Lung (tissue), 12 donors: ENCODE results near the gene RIMS4. TPM values are rescaled to one million over a fixed set of nuclear protein-coding genes. Genes with fewer than 3 reads are reported as not detected.

Experiments
- ATAC-seq: fragments of 200-7000 bp; cut with Tn5 transposase; one replicate; pipeline ENCODE4 v1.9.1; 2020; ENCODE audit warnings: moderate number of reproducible peaks; ENCODE audit not compliant: insufficient read depth, low FRiP score
- DNase-seq, 3 donors: peaks; one replicate each; pipeline ENCODE4 v3.0.0-alpha.2; 2013 to 2017
- H3K27ac ChIP-seq, 2 donors: one replicate each; pipeline ENCODE4 v1.5.1; 2013; ENCODE audit warnings: mild to moderate bottlenecking in 2 of 2, moderate library complexity in 2 of 2, control low read depth in 1 of 2, inconsistent platforms in 1 of 2, low read depth in 1 of 2, low read length in 1 of 2
- H3K27me3 ChIP-seq, 3 donors: one replicate each; pipeline ENCODE4 v1.5.1; 2013; ENCODE audit warnings: low read length in 2 of 3; ENCODE audit not compliant: control insufficient read depth in 3 of 3, insufficient read depth in 3 of 3
- H3K36me3 ChIP-seq, 4 donors: one replicate each; pipeline ENCODE4 v1.5.1; 2013; ENCODE audit warnings: low read length in 4 of 4, mild to moderate bottlenecking in 1 of 4, moderate library complexity in 1 of 4; ENCODE audit not compliant: control insufficient read depth in 4 of 4, insufficient read depth in 4 of 4
- H3K4me1 ChIP-seq, 5 donors: one replicate each; pipeline ENCODE4 v1.5.1; 2013; ENCODE audit warnings: low read length in 5 of 5, mild to moderate bottlenecking in 2 of 5, moderate library complexity in 1 of 5; ENCODE audit not compliant: control insufficient read depth in 5 of 5, insufficient read depth in 5 of 5
- H3K4me3 ChIP-seq: one replicate; pipeline ENCODE4 v1.5.1; 2013; ENCODE audit warnings: mild to moderate bottlenecking, control low read depth, moderate library complexity
- H3K9ac ChIP-seq, 2 donors: one replicate each; pipeline ENCODE4 v1.5.1; 2013; ENCODE audit warnings: low read length in 2 of 2, control low read depth in 1 of 2; ENCODE audit not compliant: insufficient read depth in 1 of 2
- H3K9me3 ChIP-seq, 4 donors: one replicate each; pipeline ENCODE4 v1.5.1; 2013; ENCODE audit warnings: low read length in 3 of 4, mild to moderate bottlenecking in 1 of 4, moderate library complexity in 1 of 4; ENCODE audit not compliant: control insufficient read depth in 4 of 4, insufficient read depth in 3 of 4
- CTCF ChIP-seq: IDR thresholded peaks from 2 replicates; pipeline ENCODE4 v1.5.1; 2012; ENCODE audit warnings: mild to moderate bottlenecking; ENCODE audit errors: control extremely low read depth, extremely low read depth
- WGBS, 2 donors: extraction: QIAGEN DNeasy Blood & Tissue Kit; methylation state at CpG; one replicate each; pipeline ENCODE4 v1.1.7; 2013; 5-methylcytosine and 5-hydroxymethylcytosine counted together
- polyA plus RNA-seq, 2 donors: library from polyadenylated mRNA; stranded (reverse); fragments of 200-250 nt; gene quantifications; one replicate each; pipeline ENCODE4 v1.2.1, GENCODE V29; 2013
- total RNA-seq, 2 donors: library from RNA; depleted of rRNA in 1 of 2; stranded (reverse); fragments of >200 nt in 1 of 2; gene quantifications; one replicate each; pipeline ENCODE4 v1.2.1, GENCODE V29; 2014 to 2021
- donor health status: control.
- donor health status: control.
- donor health status: Bipolar disorder and iron deficiency.
- donor health status: healthy.
- donor health status: DM: yes; HTN: yes; CAD: no.

RIMS4 gene
- total and polyA plus RNA-seq, 4 donors, result 0.43 to 5.6 (median 1.6) TPM

- H3K27ac ChIP-seq, result no peak overlapping the region
- no peak for DNase-seq
- H3K9me3 ChIP-seq, result no peaks in the 10 kb centered on the region
- no peaks in the 10 kb centered on the region for H3K4me1 ChIP-seq
- no peak overlapping the region for H3K4me3 ChIP-seq
- no peak for ATAC-seq
- WGBS, 2 donors, result 62% methylated on average over 5 of the region's 5 CpGs
- no peak for TF ChIP-seq CTCF
- no peaks in the 10 kb centered on the region for H3K36me3 ChIP-seq
- peaks cover 0 to 5% (median 0%) of the 10 kb centered on the region in 3 donors for H3K27me3 ChIP-seq
- H3K9ac ChIP-seq, result no peak overlapping the region
Observed at GRCh38 chr20:44768854-44769480, 41.4 kb downstream of the RIMS4 start.

- Histone ChIP-seq H3K9ac (no peak overlapping the region), H3K36me3 (no peaks in the 10 kb centered on the region), H3K9me3 (no peaks in the 10 kb centered on the region), H3K4me1 (peaks cover 0 to 2% (median 0%) of the 10 kb centered on the region in 5 donors), H3K4me3 (no peak overlapping the region), H3K27me3 (peaks cover 0 to 5% (median 0%) of the 10 kb centered on the region in 3 donors), H3K27ac (no peak overlapping the region)
- WGBS, 2 donors, result 80 to 85% methylated on average over 8 of the region's 8 CpGs
- no peak for ATAC-seq
- no peak for DNase-seq
- TF ChIP-seq CTCF, result no peak
Observed at GRCh38 chr20:44768256-44768655, 42.1 kb downstream of the RIMS4 start.

GRCh38 chr20:44765701-44766347 is 44.5 kb downstream of the RIMS4 start:
- no peaks in the 10 kb centered on the region for H3K9me3 ChIP-seq
- 62 to 78% methylated on average over 7 of the region's 7 CpGs for WGBS, 2 donors
- H3K36me3 ChIP-seq, result no peaks in the 10 kb centered on the region
- no peak overlapping the region for H3K27ac ChIP-seq
- DNase-seq (no peak), ATAC-seq (no peak)
- H3K4me1 ChIP-seq, result peaks cover 0 to 19% (median 0%) of the 10 kb centered on the region in 5 donors
- no peak for TF ChIP-seq CTCF
- H3K27me3 ChIP-seq, result no peaks in the 10 kb centered on the region
- no peak overlapping the region for H3K4me3 ChIP-seq
- no peak overlapping the region for H3K9ac ChIP-seq
